Endothelial cell of umbilical vein (primary cell): Measurements from ENCODE around the gene ATP1A3. TPM values are rescaled to one million over a fixed set of nuclear protein-coding genes. Genes with fewer than 3 reads are reported as not detected.

ENCODE experiments used
- BruUV-seq: library from RNA; stranded (reverse); fragments of 400-500 nt; replicated peaks from 2 replicates; lab custom pipeline; 2021; lab: Mats Ljungman, UMichigan
- CTCF ChIA-PET: fragments of 300-600, 350-600 bp; sonication (Branson Sonifier 250); formaldehyde crosslinking; loops from one replicate; lab custom pipeline; 2021; ENCODE audit warnings: antibody characterized with exemption, inconsistent platforms; lab: Charles Lee
- POLR2A ChIA-PET: fragments of 300-600, 350-600 bp; sonication (Branson Sonifier 250); formaldehyde crosslinking; loops from one replicate; lab custom pipeline; 2021; ENCODE audit warnings: antibody characterized with exemption, inconsistent platforms; lab: Charles Lee
- DNase-seq: peaks from one replicate; pipeline ENCODE4 v3.0.0-alpha.2; 2011; ENCODE audit warnings: low read depth, low spot score
- FAIRE-seq: peaks from 2 replicates; lab custom pipeline; 2011; peaks lifted over from hg19 to GRCh38; lab: Jason Lieb, UNC
- H2AFZ ChIP-seq: 2 replicates; pipeline ENCODE4 v1.6.0; 2012; ENCODE audit warnings: low read depth, low read length, control low read depth, inconsistent platforms
- H3K27ac ChIP-seq: 2 replicates; pipeline ENCODE4 v1.5.1; 2011; ENCODE audit warnings: low read depth, mild to moderate bottlenecking, control low read depth, low read length, moderate library complexity; ENCODE audit not compliant: insufficient read depth
- H3K27me3 ChIP-seq, 2 experiments: 2 replicates each; pipeline versions ENCODE4 v1.6.0 to v1.6.1; 2011; ENCODE audit warnings: low read length in 2 of 2, mixed read lengths in 1 of 2; ENCODE audit not compliant: control insufficient read depth in 2 of 2, insufficient read depth in 2 of 2
- H3K36me3 ChIP-seq, 2 experiments: 2 replicates in 1 of 2; 3 replicates in 1 of 2; pipeline ENCODE4 v1.5.1; 2011; ENCODE audit warnings: low read length in 2 of 2, mild to moderate bottlenecking in 1 of 2, moderate library complexity in 1 of 2; ENCODE audit not compliant: control insufficient read depth in 2 of 2, insufficient read depth in 2 of 2; ENCODE audit errors: extremely low read depth in 1 of 2
- H3K4me1 ChIP-seq: 3 replicates; pipeline ENCODE4 v1.5.1; 2011; ENCODE audit warnings: mild to moderate bottlenecking, low read length; ENCODE audit not compliant: control insufficient read depth, insufficient read depth; ENCODE audit errors: extremely low read depth
- H3K4me2 ChIP-seq: 2 replicates; pipeline ENCODE4 v1.6.1; 2011; ENCODE audit warnings: low read length, control low read depth, mixed read lengths; ENCODE audit not compliant: insufficient read depth
- H3K4me3 ChIP-seq, 3 experiments: fragments of 200-600 bp in 1 of 3; sonication (generic), shearing (Covaris generic) in 1 of 3; replicated peaks in 1 of 3; 2 replicates each; pipeline ENCODE4 v1.5.1; 2011 to 2016; ENCODE audit warnings: control low read depth in 3 of 3, low read length in 3 of 3, mild to moderate bottlenecking in 2 of 3, inconsistent platforms in 1 of 3, low read depth in 1 of 3, moderate library complexity in 1 of 3; ENCODE audit not compliant: insufficient read depth in 1 of 3
- H3K79me2 ChIP-seq: 2 replicates; pipeline ENCODE4 v1.6.0; 2012; ENCODE audit warnings: low read length, inconsistent platforms; ENCODE audit not compliant: control insufficient read depth, insufficient read depth
- H3K9ac ChIP-seq: replicated peaks from 2 replicates; pipeline ENCODE3; 2011; ENCODE audit warnings: low read length, control low read depth; ENCODE audit not compliant: insufficient read depth; ENCODE audit errors: extremely low read depth
- H3K9me1 ChIP-seq: replicated peaks from 3 replicates; pipeline ENCODE4 v1.6.0; 2011; ENCODE audit warnings: mild to moderate bottlenecking, low read length; ENCODE audit not compliant: control insufficient read depth, insufficient read depth; ENCODE audit errors: extremely low read depth
- H3K9me3 ChIP-seq: replicated peaks from 2 replicates; pipeline ENCODE4 v1.5.1; 2012; ENCODE audit warnings: low read length, inconsistent platforms; ENCODE audit not compliant: control insufficient read depth, insufficient read depth
- H4K20me1 ChIP-seq: replicated peaks from 2 replicates; pipeline ENCODE3; 2011; ENCODE audit warnings: mild to moderate bottlenecking, low read length; ENCODE audit not compliant: control insufficient read depth, insufficient read depth; ENCODE audit errors: extremely low read depth
- CTCF ChIP-seq, 2 donors: IDR thresholded peaks; 1 replicate in 1 of 2; 2 replicates in 1 of 2; pipeline ENCODE4 v1.5.1; 2011; ENCODE audit warnings: low read length in 2 of 2, mild to moderate bottlenecking in 2 of 2, moderate library complexity in 2 of 2, control low read depth in 1 of 2, inconsistent platforms in 1 of 2, low read depth in 1 of 2; ENCODE audit not compliant: insufficient read depth in 1 of 2; ENCODE audit errors: extremely low read depth in 1 of 2
- FOS ChIP-seq: IDR thresholded peaks from 2 replicates; pipeline ENCODE4 v1.6.1; 2011; ENCODE audit warnings: mild to moderate bottlenecking, low read length, moderate library complexity, borderline replicate concordance; ENCODE audit not compliant: insufficient read depth
- GATA2 ChIP-seq: IDR thresholded peaks from 2 replicates; pipeline ENCODE4 v1.7.0; 2011; ENCODE audit warnings: low read depth, mild to moderate bottlenecking, moderate library complexity, mixed read lengths, low read length; ENCODE audit not compliant: insufficient read length, insufficient read depth
- JUN ChIP-seq: IDR thresholded peaks from 2 replicates; pipeline ENCODE4 v1.6.1; 2011; ENCODE audit warnings: borderline replicate concordance, low read depth; ENCODE audit not compliant: insufficient read length, insufficient read depth
- MAX ChIP-seq: IDR thresholded peaks from 2 replicates; pipeline ENCODE4 v1.6.1; 2011; ENCODE audit not compliant: insufficient read depth, insufficient read length
- MYC ChIP-seq: IDR thresholded peaks from one replicate; pipeline ENCODE4 v1.6.1; 2011; ENCODE audit warnings: mild to moderate bottlenecking, low read depth, low read length
- POLR2A ChIP-seq: IDR thresholded peaks from 2 replicates; pipeline ENCODE4 v1.6.1; 2012; ENCODE audit warnings: low read depth, mild to moderate bottlenecking, control low read depth, low read length
- POLR2AphosphoS5 ChIP-seq: IDR thresholded peaks from 2 replicates; pipeline ENCODE4 v1.6.1; 2012; ENCODE audit warnings: low read depth, mild to moderate bottlenecking, control low read depth, low read length, moderate library complexity; ENCODE audit not compliant: insufficient read depth
- dilution Hi-C: fragments of 300-500 bp; cut with MboI; formaldehyde crosslinking; loops from one replicate; pipeline ENCODE4 v1.15.0; 2019; ENCODE audit warnings: low sequenced_read_pairs; ENCODE audit not compliant: extremely low pct_ligation_motif_present
- intact Hi-C: fragments of 100-400 bp; cut with micrococcal nuclease; formaldehyde crosslinking; loops from one replicate; pipeline ENCODE4 v1.10.0; 2022
- polyA plus RNA-seq, 4 experiments: library from polyadenylated mRNA; depleted of rRNA in 3 of 4; stranded (reverse) in 3 of 4; unstranded in 1 of 4; fragments of >200 nt; gene quantifications; 2 replicates each; pipeline versions ENCODE4 v1.2.1 to v1.2.3, GENCODE V29; 2011 to 2012; ENCODE audit warnings: missing spikeins in 1 of 4
- total RNA-seq: library from RNA; stranded (reverse); gene quantifications from 2 replicates; pipeline ENCODE4 v1.2.3, GENCODE V29; 2021

ATP1A3 gene
- total and polyA plus RNA-seq, 2 donors (not counting 3 experiments of a cell fraction or from before 2014, with no cell fraction given): 0.40 TPM; not detected in 1

DNA sequence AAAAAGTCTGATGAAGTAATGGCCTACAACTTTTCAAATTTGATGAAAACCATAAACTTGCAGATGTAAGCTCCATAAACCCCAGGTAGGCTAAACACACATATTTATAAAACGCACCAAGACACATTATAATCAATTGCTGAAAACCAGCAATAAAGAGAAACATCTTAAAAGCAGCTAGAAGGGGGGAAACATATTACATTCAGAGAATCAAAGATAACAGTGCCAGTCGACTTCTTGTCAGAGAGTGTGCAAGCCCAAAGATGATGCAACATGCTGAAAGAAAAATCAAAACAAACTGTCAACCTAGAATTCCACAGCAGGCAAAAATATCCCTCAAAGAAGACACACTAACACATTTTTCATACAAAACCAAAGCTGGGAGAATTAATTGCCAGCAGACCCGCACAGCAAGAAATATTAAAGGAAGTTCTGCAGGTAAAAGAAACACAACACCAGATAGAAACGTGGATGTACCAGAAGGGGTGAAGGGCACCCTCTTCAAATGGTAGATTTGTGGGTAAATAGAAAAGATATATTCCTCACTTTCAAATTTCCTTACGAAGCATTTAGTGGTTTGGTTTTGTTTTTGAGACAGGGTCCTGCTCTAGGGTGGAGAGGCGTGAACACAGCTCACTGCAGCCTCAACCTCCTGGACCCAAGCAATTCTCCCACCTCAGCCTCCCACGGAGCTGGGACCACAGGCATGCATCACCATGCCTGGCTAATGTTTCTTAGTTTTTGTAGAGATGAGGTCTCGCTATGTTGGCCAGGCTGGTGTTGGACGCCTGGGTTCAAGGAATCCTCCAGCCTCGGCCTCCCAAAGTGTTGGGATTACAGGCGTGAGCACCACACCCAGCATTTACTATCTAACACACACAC lies 16.5 kb upstream of the ATP1A3 start:
- no peaks in the 10 kb centered on the region for H3K36me3 ChIP-seq
- H3K9me1 ChIP-seq: no peaks in the 10 kb centered on the region
- no peak for DNase-seq
- intact Hi-C loops: no loop called here
- H3K27ac ChIP-seq: no peak overlapping the region
- no peak overlapping the region for H2AFZ ChIP-seq
- no TSS peak for BruUV-seq
- no peaks in the 10 kb centered on the region for H4K20me1 ChIP-seq
- H3K9ac ChIP-seq: no peak overlapping the region
- TF ChIP-seq GATA2: no peak
- TF ChIP-seq JUN: no peak
- no peak for TF ChIP-seq POLR2A
- TF ChIP-seq FOS: no peak
- TF ChIP-seq MYC: no peak
- no peak for TF ChIP-seq CTCF (IDR thresholded peaks at IDR 0.05; ENCODE audit: extremely low read depth in 1 of 2, insufficient read depth in 1 of 2, low read depth in 1 of 2, low read length in 2 of 2)
- no peak for TF ChIP-seq POLR2AphosphoS5
- no peak for TF ChIP-seq MAX
- ChIA-PET CTCF (interaction anchor here (0.6 to 1.9 kb wide), 3 partner anchors 19 to 181 kb away, joined by 3 to 9 read pairs (median 4); no protein-coding TSS in a partner anchor), POLR2A (no interaction called here)
- no peaks in the 10 kb centered on the region for H3K4me1 ChIP-seq
- H3K4me2 ChIP-seq: no peak overlapping the region
- H3K27me3 ChIP-seq: no peaks in the 10 kb centered on the region
- H3K4me3 ChIP-seq: no peak overlapping the region
- no peaks in the 10 kb centered on the region for H3K79me2 ChIP-seq
- dilution Hi-C loops: no loop called here
- FAIRE-seq: no peak
- no peaks in the 10 kb centered on the region for H3K9me3 ChIP-seq
